ENCODE results near the gene AVP.

GRCh38 chr20:3121955-3122610 is 37.6 kb upstream of the AVP start:
- TF ChIP-seq POLR2A (IDR thresholded peaks at IDR 0.05; ENCODE audit: low read depth, low read length) (no peak), FOS (IDR thresholded peaks at IDR 0.05; ENCODE audit: borderline replicate concordance, insufficient read depth, low read length) (no peak), CTCF (IDR thresholded peaks at IDR 0.05; ENCODE audit: extremely low read depth in 1 of 2, insufficient read depth in 1 of 2, low read depth in 1 of 2, low read length in 2 of 2) (no peak)
